Activated CD4-positive, alpha-beta memory T cell treated with anti-CD3 and anti-CD28 coated beads for 36 hours (primary cell): ENCODE results near the gene PAFAH1B2. TPM values are rescaled to one million over a fixed set of nuclear protein-coding genes. Genes with fewer than 3 reads are reported as not detected.
A peak's percentile ranks its signal among the peaks of the same experiment; 100 is the strongest.

Experiments used
- CTCF ChIA-PET: fragments of 350-600 bp; sonication (Branson Sonifier 250); formaldehyde crosslinking; loops from one replicate; lab custom pipeline; 2021; ENCODE audit warnings: antibody characterized with exemption, inconsistent platforms; lab: Charles Lee
- POLR2A ChIA-PET: fragments of 350-600 bp; sonication (Branson Sonifier 250); formaldehyde crosslinking; loops from one replicate; lab custom pipeline; 2021; ENCODE audit warnings: antibody characterized with exemption; lab: Charles Lee
- DNase-seq: peaks from one replicate; pipeline ENCODE4 v3.0.0-alpha.2; 2020
- H3K27ac Mint-ChIP-seq: one replicate; pipeline ENCODE4 v1.8.0; 2021; ENCODE audit warnings: mixed read lengths
- H3K27me3 Mint-ChIP-seq: one replicate; pipeline ENCODE4 v1.8.0; 2021; ENCODE audit warnings: mixed read lengths
- H3K36me3 Mint-ChIP-seq: one replicate; pipeline ENCODE4 v1.8.0; 2021; ENCODE audit warnings: mixed read lengths
- H3K4me1 Mint-ChIP-seq: one replicate; pipeline ENCODE4 v1.8.0; 2021; ENCODE audit warnings: low read depth, mixed read lengths
- H3K4me3 Mint-ChIP-seq: one replicate; pipeline ENCODE4 v1.8.0; 2021; ENCODE audit warnings: mild to moderate bottlenecking, mixed read lengths
- H3K9me3 Mint-ChIP-seq: one replicate; pipeline ENCODE4 v1.8.0; 2021; ENCODE audit warnings: mixed read lengths
- intact Hi-C: fragments of 100-400 bp; cut with micrococcal nuclease; formaldehyde crosslinking; loops from one replicate; pipeline ENCODE4 v1.15.1; 2023
- total RNA-seq, 2 experiments: library from RNA; stranded (reverse); gene quantifications; one replicate each; pipeline ENCODE4 v1.2.3, GENCODE V29; 2021

PAFAH1B2 gene, protein sequence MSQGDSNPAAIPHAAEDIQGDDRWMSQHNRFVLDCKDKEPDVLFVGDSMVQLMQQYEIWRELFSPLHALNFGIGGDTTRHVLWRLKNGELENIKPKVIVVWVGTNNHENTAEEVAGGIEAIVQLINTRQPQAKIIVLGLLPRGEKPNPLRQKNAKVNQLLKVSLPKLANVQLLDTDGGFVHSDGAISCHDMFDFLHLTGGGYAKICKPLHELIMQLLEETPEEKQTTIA
- total RNA-seq, result 10 to 100 TPM; 61.3 to 61.5 TPM

DNA sequence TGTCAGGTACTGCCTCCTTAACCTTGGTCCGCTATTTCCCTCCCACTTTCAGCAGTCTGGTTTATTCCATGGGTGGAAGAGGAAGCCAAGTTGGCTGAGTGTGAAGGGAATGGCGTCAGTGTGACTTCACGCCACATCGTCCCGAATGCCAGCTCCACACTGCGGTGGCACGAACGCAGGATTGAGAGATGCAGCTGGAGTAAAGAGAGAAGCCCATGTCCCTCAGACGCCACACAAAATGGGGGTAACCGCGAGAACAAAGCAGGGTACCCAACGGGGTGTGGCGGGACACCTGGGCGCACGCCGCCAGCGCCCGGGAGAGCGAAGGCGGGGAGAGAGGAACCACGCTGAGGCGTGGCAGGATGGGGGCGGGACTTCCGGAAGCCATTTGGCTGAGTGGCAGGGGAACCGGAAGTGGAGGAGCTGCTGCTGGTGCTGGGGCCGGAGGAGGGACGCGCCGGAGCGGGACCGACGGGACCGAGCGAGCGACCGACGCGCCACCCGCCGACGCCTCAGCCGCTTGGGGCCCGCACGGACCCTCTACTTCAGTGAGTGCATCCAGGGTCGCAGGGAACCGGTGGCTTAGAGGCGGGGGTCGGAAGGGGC, at the start of gene PAFAH1B2:
TSS of gene PAFAH1B2 (plus strand) at position 417 of the 606 bp plus-strand sequence. CDS start 8,161 bp downstream, outside the sequence.
- Mint-ChIP-seq H3K4me3 (peak within 1 kb of the TSS; percentile 96), H3K27ac (peak within 1 kb of the TSS; percentile 90), H3K9me3 (no peaks in the 10 kb centered on the region), H3K4me1 (peaks cover 37% of the 10 kb centered on the region), H3K27me3 (no peaks in the 10 kb centered on the region), H3K36me3 (peaks cover 28% of the 10 kb centered on the region)
- ChIA-PET CTCF (interaction anchor here (0.7 to 2.7 kb wide), 12 partner anchors 34 to 384 kb away, joined by 3 to 16 read pairs (median 4); partner anchors contain the start of genes APOA5, PCSK7 and SIDT2), POLR2A (interaction anchor here (0.6 to 2.7 kb wide), 15 partner anchors 15 to 370 kb away, joined by 3 to 23 read pairs (median 4); partner anchors contain the start of genes CEP164 and SIDT2)
- intact Hi-C loops, result loop anchor here (1.0 kb wide), 1 partner anchor 34 kb away; the partner anchor contains the start of gene SIDT2
- peak; percentile 97 for DNase-seq

DNA sequence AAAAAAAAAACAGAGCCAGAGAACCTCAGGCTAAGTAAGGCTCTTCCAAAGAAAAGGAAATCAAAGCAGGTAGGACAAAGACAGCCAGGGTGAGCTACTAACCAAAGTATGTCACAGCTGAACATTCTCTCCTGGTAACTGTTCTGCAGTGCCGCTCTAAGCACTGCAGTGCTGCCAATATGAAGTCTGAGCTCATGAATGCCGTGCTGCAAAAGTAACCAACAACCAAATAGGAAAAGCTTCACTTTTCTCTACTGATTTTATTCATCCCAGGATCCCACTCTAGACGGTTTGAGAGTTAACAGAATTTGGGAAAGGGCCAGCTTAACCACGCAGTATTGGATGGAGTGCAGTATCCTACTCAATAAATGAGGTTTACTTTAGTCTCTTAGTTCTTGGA, 49.3 kb upstream of the PAFAH1B2 start:
- CTCF ChIA-PET, result interaction anchor here (0.7 to 1.7 kb wide), 8 partner anchors 23 to 365 kb away, joined by 3 to 5 read pairs (median 3); partner anchors contain the start of gene APOA5
- peaks cover 12% of the 10 kb centered on the region for H3K36me3 Mint-ChIP-seq
- DNase-seq, result no peak

DNA sequence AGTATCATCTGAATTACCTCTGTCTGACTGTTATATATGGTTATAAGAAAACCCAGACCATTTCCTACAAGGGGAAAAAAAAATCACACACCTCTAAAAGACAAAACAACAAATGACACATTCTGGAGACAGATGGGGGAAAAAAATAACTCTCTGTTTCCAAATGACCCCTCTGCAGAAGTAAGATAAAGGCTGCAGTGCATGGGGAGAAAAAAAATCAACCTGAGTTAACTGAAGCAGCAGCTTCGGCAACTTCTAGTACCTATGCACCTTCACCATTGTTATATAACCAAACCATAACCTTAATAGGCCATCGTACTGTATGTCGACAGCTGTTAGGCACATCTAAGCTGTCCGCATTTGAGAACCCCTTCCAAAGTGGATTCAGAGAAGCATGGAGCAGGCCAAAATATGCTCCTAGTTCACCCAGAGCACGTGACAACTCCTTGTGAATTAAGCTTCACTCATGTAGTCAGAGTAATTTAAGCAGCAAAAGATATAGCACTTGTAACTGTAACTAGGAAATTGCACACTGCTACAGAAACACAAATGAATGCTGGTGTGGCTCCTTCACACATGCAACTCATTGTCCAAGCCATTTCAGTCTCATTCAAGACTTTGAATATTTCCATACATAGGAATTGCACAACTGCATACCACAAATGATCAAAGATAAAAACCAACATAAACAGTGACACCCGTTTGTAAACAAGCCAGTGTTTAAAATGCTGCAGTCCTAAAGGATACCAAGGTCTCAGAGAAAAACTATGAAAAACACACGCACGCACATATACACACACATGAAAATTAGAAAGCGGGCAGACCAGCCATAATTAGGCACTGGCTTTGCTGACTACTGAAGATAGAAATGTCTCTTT, 48.6 kb upstream of the PAFAH1B2 start:
- Mint-ChIP-seq H3K27me3 (no peaks in the 10 kb centered on the region), H3K36me3 (peaks cover 12% of the 10 kb centered on the region), H3K27ac (peak overlapping the region; percentile 87), H3K9me3 (peaks cover 4% of the 10 kb centered on the region), H3K4me3 (peak overlapping the region; percentile 88), H3K4me1 (peaks cover 68% of the 10 kb centered on the region)
- ChIA-PET POLR2A (interaction anchor here (0.5 to 3.0 kb wide), 13 partner anchors 18 to 318 kb away, joined by 3 to 14 read pairs (median 5); partner anchors contain the start of gene PAFAH1B2), CTCF (interaction anchor here (0.6 to 2.2 kb wide), 7 partner anchors 11 to 206 kb away, joined by 3 to 10 read pairs (median 3); no protein-coding TSS in a partner anchor)
- intact Hi-C loops, result loop anchor here (2.0 to 5.0 kb wide), 3 partner anchors 165 to 323 kb away; partner anchors contain the start of genes BUD13 and ZPR1
- DNase-seq, result no peak

More for the DNA sequence above, 49.3 kb upstream of the PAFAH1B2 start:
- no peaks in the 10 kb centered on the region for H3K27me3 Mint-ChIP-seq
- intact Hi-C loops, result loop anchor here (5.0 kb wide), 2 partner anchors 307 to 322 kb away; partner anchors contain the start of genes BUD13 and ZPR1
- peaks cover 4% of the 10 kb centered on the region for H3K9me3 Mint-ChIP-seq
- H3K27ac Mint-ChIP-seq, result peak overlapping the region; percentile 55
- POLR2A ChIA-PET, result interaction anchor here (0.5 to 3.0 kb wide), 12 partner anchors 17 to 318 kb away, joined by 3 to 14 read pairs (median 6); partner anchors contain the start of gene PAFAH1B2
- H3K4me3 Mint-ChIP-seq, result peak overlapping the region; percentile 88
- H3K4me1 Mint-ChIP-seq, result peaks cover 76% of the 10 kb centered on the region

DNA sequence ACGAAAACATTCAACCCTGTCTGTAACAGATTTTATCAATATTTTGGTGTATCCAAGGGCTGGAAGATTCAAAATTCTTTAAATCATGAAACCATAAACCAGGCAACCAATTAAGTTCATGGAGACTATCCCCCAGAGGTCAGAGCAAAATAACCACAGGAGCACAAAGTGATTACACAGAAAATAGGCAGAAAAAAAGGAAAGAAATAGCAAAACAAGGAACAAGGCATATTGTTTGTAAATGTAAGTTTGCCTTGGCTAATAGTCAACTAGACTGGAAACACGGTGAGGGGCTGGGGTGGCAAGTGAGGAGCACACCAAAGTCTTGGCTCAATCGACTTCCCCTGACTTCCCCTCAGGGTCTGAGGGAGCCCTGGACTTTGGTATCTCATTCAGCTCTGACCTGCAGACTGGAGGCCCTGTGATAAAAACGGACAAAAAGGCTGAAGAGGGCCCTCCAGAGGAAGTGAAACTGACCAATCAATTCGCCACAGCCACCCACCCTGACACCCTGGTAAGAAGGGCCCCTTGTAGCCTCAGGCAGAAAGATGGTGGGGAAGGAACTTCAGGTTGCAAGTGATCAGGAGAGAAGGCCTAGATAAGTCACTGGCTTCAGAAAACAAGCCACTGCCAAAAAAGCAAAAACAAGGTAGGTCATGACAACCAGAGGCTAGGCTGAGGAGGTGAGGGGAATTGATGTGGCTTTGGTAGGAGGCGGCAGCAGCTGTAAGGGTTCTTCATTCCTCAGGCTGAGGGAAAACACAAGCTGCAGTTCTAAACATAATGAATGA, 47.7 kb upstream of the PAFAH1B2 start:
- H3K4me1 Mint-ChIP-seq, result peaks cover 64% of the 10 kb centered on the region
- H3K4me3 Mint-ChIP-seq, result peak overlapping the region; percentile 88
- peaks cover 12% of the 10 kb centered on the region for H3K36me3 Mint-ChIP-seq
- H3K9me3 Mint-ChIP-seq, result peaks cover 4% of the 10 kb centered on the region
- ChIA-PET POLR2A (interaction anchor here (0.7 to 3.1 kb wide), 19 partner anchors 13 to 260 kb away, joined by 3 to 20 read pairs (median 5); no protein-coding TSS in a partner anchor), CTCF (interaction anchor here (0.7 to 11.0 kb wide), 9 partner anchors 10 to 306 kb away, joined by 3 to 147 read pairs (median 5); partner anchors contain the start of genes APOA5 and ZPR1)
- peak; percentile 63 for DNase-seq
- peak overlapping the region; percentile 87 for H3K27ac Mint-ChIP-seq
- intact Hi-C loops, result loop anchor here (2.0 to 5.0 kb wide), 3 partner anchors 166 to 324 kb away; partner anchors contain the start of genes BUD13 and ZPR1
- no peaks in the 10 kb centered on the region for H3K27me3 Mint-ChIP-seq

DNA sequence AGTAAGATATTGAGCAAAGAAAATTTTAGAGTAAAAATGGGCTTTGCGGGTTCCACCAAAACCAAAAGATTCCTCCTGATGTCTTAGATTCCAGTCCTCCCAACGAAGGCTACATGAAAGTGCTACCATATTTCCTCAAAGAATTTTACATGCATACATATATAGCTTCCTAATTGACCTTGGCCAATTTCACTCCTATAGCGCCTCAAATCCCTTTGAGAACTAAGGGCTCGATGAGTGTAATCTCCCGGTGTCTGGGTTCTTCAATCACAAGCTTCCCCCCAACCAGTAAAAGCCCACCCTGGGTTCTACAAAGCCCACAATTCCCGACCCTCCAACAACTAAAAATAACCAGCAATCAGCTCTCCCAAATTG, 47.1 kb upstream of the PAFAH1B2 start:
- Mint-ChIP-seq H3K27me3 (no peaks in the 10 kb centered on the region), H3K9me3 (peaks cover 3% of the 10 kb centered on the region), H3K4me1 (peaks cover 57% of the 10 kb centered on the region), H3K36me3 (peaks cover 6% of the 10 kb centered on the region), H3K4me3 (peak overlapping the region; percentile 88), H3K27ac (peak overlapping the region; percentile 87)
- no peak for DNase-seq
- ChIA-PET POLR2A (interaction anchor here (0.7 to 3.1 kb wide), 21 partner anchors 14 to 310 kb away, joined by 3 to 20 read pairs (median 5); partner anchors contain the start of gene SIDT2), CTCF (interaction anchor here (0.7 to 11.0 kb wide), 8 partner anchors 24 to 307 kb away, joined by 3 to 147 read pairs (median 6); partner anchors contain the start of genes APOA5 and ZPR1)
- intact Hi-C loops, result loop anchor here (1.0 to 5.0 kb wide), 4 partner anchors 111 to 325 kb away; partner anchors contain the start of genes BUD13 and ZPR1

DNA sequence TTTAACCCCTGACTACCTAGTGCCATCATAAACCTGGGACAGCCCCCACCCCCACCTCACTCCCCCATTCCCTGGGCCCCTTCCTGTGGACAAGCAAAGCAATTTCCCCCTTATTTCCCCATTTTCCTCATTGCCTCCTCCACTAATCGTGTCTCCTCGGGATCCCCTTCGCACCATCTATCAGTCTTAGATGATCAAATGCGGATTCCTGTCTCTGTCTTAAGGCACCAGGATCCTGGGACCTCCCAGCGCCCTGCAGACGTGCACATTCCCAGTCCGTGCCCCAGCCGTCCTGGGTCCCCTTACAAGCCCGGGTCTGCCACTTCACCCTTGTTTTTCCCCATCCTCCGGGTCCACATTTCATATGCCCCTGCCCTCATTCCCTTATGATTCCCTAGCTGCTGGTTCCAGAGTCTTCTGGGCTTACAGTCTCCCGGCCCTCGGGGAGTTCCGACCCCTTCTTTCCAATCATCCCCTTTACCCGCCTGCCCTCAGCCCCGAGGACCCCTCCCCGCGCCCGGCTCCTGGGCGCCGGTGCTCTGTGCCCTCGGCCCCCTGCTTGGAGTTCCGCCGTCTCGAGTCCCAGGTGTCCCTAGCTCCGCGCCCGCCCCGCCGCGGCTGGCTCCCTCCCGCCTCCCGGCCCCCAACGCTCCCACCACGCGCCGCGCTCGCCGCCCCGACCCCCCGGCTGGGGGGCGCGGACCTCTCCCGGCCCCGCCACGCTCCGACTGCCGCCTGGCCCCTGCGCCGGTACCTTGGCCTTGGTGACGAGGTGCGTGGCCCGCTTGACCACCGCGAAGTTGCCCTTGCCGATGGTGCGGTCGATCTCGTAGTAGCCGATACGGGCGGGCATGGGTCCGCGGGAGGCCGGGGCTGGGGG, 46.5 kb upstream of the PAFAH1B2 start:
- Mint-ChIP-seq H3K27ac (peak overlapping the region; percentile 87), H3K4me1 (peaks cover 51% of the 10 kb centered on the region), H3K27me3 (no peaks in the 10 kb centered on the region), H3K36me3 (no peaks in the 10 kb centered on the region), H3K9me3 (no peaks in the 10 kb centered on the region), H3K4me3 (peak overlapping the region; percentile 88)
- CTCF ChIA-PET, result interaction anchor here (0.7 to 11.0 kb wide), 13 partner anchors 24 to 308 kb away, joined by 3 to 147 read pairs (median 5); partner anchors contain the start of genes APOA5 and ZPR1
- intact Hi-C loops, result loop anchor here (1.0 to 5.0 kb wide), 4 partner anchors 111 to 325 kb away; partner anchors contain the start of genes BUD13 and ZPR1
- POLR2A ChIA-PET, result interaction anchor here (0.6 to 3.1 kb wide), 27 partner anchors 11 to 310 kb away, joined by 3 to 20 read pairs (median 4); partner anchors contain the start of gene SIDT2
- peak; percentile 44 for DNase-seq

DNA sequence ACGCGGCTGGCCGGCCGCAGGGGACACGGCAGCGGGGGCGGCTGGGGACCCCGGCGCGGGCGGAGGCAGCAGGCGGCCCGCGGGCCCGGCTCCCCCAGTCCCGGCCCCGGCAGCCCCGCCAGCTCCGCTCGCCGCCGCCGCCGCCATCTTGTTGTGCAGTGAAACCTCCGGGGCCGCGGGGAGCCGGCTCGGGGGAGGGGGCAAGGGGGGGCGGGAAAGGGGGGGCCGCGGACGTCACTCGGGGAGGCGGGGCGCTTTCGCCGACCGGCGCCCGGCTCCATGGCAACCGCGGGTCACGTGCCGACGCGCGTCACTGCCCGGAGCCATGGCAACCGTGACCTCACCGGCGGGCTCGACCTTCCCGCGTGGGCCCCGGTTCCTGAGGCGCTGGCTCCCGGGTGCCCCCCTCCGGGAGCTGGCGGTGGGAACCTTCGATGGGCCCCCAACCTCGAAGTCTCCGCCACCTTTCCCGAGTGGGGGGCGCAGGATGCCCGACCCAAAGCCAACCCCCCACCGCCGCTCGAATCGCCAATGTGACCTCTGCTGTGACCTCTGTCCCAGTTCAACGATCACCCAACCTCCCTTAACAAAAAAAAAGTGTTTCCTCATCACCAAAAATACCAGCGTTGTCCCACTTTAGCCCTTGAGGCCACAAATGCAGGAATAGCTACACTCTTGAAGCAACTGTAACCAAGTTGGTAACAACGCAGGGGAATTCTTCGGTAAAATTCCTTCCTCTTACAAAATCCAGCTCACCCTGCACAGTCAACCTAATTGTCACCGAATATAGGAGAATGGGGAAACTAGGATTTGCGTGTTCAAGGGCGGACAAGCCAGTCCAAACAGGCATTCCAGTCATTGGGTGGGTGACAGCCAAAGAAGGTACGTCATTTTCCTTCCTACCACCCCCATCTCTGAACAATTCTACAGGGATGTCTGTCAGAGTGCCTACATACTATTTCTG, 45.5 kb upstream of the PAFAH1B2 start, which contains the start of gene SIK3:
TSS of gene SIK3 (minus strand) at position 160 of the 964 bp plus-strand sequence. CDS start at position 147, 13 bp downstream.
- H3K9me3 Mint-ChIP-seq, result no peaks in the 10 kb centered on the region
- peaks cover 43% of the 10 kb centered on the region for H3K4me1 Mint-ChIP-seq
- no peaks in the 10 kb centered on the region for H3K36me3 Mint-ChIP-seq
- H3K4me3 Mint-ChIP-seq, result peak within 1 kb of the TSS; percentile 88
- intact Hi-C loops, result loop anchor here (5.0 kb wide), 2 partner anchors 311 to 326 kb away; partner anchors contain the start of genes BUD13 and ZPR1
- peak within 1 kb of the TSS; percentile 91 for H3K27ac Mint-ChIP-seq
- no peaks in the 10 kb centered on the region for H3K27me3 Mint-ChIP-seq
- DNase-seq, result peak; percentile 94
- ChIA-PET POLR2A (interaction anchor here (0.6 to 3.1 kb wide), 22 partner anchors 10 to 311 kb away, joined by 3 to 20 read pairs (median 5); partner anchors contain the start of gene SIDT2), CTCF (interaction anchor here (0.6 to 11.0 kb wide), 15 partner anchors 25 to 308 kb away, joined by 3 to 147 read pairs (median 4); partner anchors contain the start of genes APOA5 and ZPR1)

DNA sequence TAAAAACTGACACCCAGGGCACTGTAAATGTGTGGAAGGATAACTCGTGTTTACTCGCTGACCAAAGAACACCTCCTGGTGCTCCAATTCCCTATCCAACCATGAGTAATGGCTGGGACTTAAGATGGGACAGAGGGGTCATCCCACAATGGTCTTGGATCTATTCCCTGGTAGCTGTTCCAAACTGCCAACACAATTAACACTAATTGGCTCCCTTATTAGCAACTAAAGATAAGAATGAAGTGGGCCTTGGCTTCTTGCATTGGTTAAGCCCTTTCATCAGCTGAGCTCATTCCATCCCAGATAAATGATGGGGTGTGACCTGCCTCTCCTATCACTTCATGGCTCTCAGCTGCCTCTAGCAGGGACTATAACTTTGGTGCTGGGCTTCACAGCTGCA, 44.4 kb upstream of the PAFAH1B2 start:
- peaks cover 33% of the 10 kb centered on the region for H3K4me1 Mint-ChIP-seq
- no peak for DNase-seq
- H3K9me3 Mint-ChIP-seq, result no peaks in the 10 kb centered on the region
- POLR2A ChIA-PET, result interaction anchor here (0.5 to 1.9 kb wide), 2 partner anchors 21 to 264 kb away, joined by 4 to 6 read pairs; no protein-coding TSS in a partner anchor
- no peaks in the 10 kb centered on the region for H3K27me3 Mint-ChIP-seq
- H3K36me3 Mint-ChIP-seq, result no peaks in the 10 kb centered on the region
- CTCF ChIA-PET, result interaction anchor here (0.9 to 11.0 kb wide), 5 partner anchors 45 to 310 kb away, joined by 3 to 147 read pairs (median 12); partner anchors contain the start of genes APOA5, PAFAH1B2 and ZPR1
- H3K4me3 Mint-ChIP-seq, result no peak overlapping the region
- intact Hi-C loops, result loop anchor here (5.0 kb wide), 2 partner anchors 312 to 327 kb away; partner anchors contain the start of genes BUD13 and ZPR1
- H3K27ac Mint-ChIP-seq, result peak overlapping the region; percentile 91
